Measurements from ENCODE around the gene ATXN1L.

- TF ChIP-seq CTCF (optimal IDR thresholded peaks at IDR 0.05 in 1 of 3, IDR thresholded peaks at IDR 0.05 in 1 of 3, conservative IDR thresholded peaks at IDR 0.05 in 1 of 3; ENCODE audit: extremely low read depth in 1 of 3, insufficient read depth in 2 of 3, low read length in 3 of 3) (no peak), EZH2 (IDR thresholded peaks at IDR 0.05; ENCODE audit: low read length) (no peak)
These were observed 15.4 kb upstream of the ATXN1L start for GRCh38 chr16:71830359-71830758.

Measured in keratinocyte (primary cell).